ENCODE data around the gene RNPS1.

The RNPS1 gene

GRCh38 chr16:2206780-2207433 lies 61.0 kb downstream of the RNPS1 start:
- ChIA-PET CTCF (interaction anchor here (0.5 to 2.7 kb wide), 4 partner anchors 9 to 45 kb away, joined by 3 to 13 read pairs (median 4); partner anchors contain the start of gene ECI1), POLR2A (interaction anchor here (0.6 kb wide), 1 partner anchor 52 kb away, joined by 6 read pairs; no protein-coding TSS in a partner anchor)
- TF ChIP-seq CTCF (IDR thresholded peaks at IDR 0.05; ENCODE audit: control extremely low read depth, extremely low read depth, low read depth, missing control alignments) = no peak
- no peak for DNase-seq (ENCODE audit: extremely low spot score)

- CTCF ChIA-PET = interaction anchor here (0.5 to 2.7 kb wide), 5 partner anchors 8 to 45 kb away, joined by 3 to 13 read pairs (median 4); partner anchors contain the start of genes ECI1 and PGP
Observed at GRCh38 chr16:2206420-2206779, 61.5 kb downstream of the RNPS1 start.

GRCh38 chr16:2205967-2206313 lies 62.0 kb downstream of the RNPS1 start:
- ChIA-PET POLR2A (interaction anchor here (1.1 to 1.7 kb wide), 2 partner anchors 9 to 51 kb away, joined by 3 to 7 read pairs; partner anchors contain the start of gene TRAF7), CTCF (interaction anchor here (1.0 to 2.7 kb wide), 3 partner anchors 9 to 46 kb away, joined by 3 to 13 read pairs (median 4); partner anchors contain the start of genes ECI1 and PGP)
- DNase-seq (ENCODE audit: extremely low spot score) = no peak
- no peak for TF ChIP-seq CTCF (IDR thresholded peaks at IDR 0.05; ENCODE audit: control extremely low read depth, extremely low read depth, low read depth, missing control alignments)

More at GRCh38 chr16:2206420-2206779, 61.5 kb downstream of the RNPS1 start:
- POLR2A ChIA-PET = interaction anchor here (0.6 to 1.1 kb wide), 2 partner anchors 9 to 52 kb away, joined by 3 to 6 read pairs; no protein-coding TSS in a partner anchor
- no peak for TF ChIP-seq CTCF (IDR thresholded peaks at IDR 0.05; ENCODE audit: control extremely low read depth, extremely low read depth, low read depth, missing control alignments)
- DNase-seq (ENCODE audit: extremely low spot score) = no peak

- no peak for TF ChIP-seq CTCF (IDR thresholded peaks at IDR 0.05; ENCODE audit: control extremely low read depth, extremely low read depth, low read depth, missing control alignments)
- ChIA-PET POLR2A (interaction anchor here (1.0 to 1.7 kb wide), 3 partner anchors 10 to 241 kb away, joined by 3 to 7 read pairs (median 3); partner anchors contain the start of genes RPS2 and TRAF7), CTCF (interaction anchor here (1.1 to 2.7 kb wide), 2 partner anchors 9 to 11 kb away, joined by 3 to 13 read pairs; partner anchors contain the start of gene PGP)
Observed at GRCh38 chr16:2205104-2205966, 62.6 kb downstream of the RNPS1 start, which contains the start of gene MLST8. Gene MLST8 (plus strand): TSS chr16:2205454. CDS start chr16:2206086, 632 bp downstream.

GRCh38 chr16:2204416-2205103 lies 63.4 kb downstream of the RNPS1 start:
- CTCF ChIA-PET = interaction anchor here (1.3 to 2.7 kb wide), 2 partner anchors 10 to 13 kb away, joined by 4 to 13 read pairs; no protein-coding TSS in a partner anchor

More at GRCh38 chr16:2205104-2205966, 62.6 kb downstream of the RNPS1 start, which contains the start of gene MLST8:
- DNase-seq (ENCODE audit: extremely low spot score) = peak; percentile 99

More at GRCh38 chr16:2204416-2205103, 63.4 kb downstream of the RNPS1 start:
- DNase-seq (ENCODE audit: extremely low spot score) = no peak
- TF ChIP-seq CTCF (IDR thresholded peaks at IDR 0.05; ENCODE audit: control extremely low read depth, extremely low read depth, low read depth, missing control alignments) = no peak
- POLR2A ChIA-PET = interaction anchor here (1.0 to 1.7 kb wide), 2 partner anchors 49 to 240 kb away, joined by 3 to 7 read pairs; partner anchors contain the start of genes RPS2 and TRAF7

All from GM10248 (cell line).